Tibial artery (tissue), 4 donors: Measurements from ENCODE around the gene PCDHGA11.
"Not testable (repeated sequence)": the region's sequence is repeated elsewhere in the genome, so short reads cannot be mapped to it uniquely, and the experiment has no call there.

ENCODE experiments used
- DNase-seq, 2 donors: peaks; one replicate each; pipeline ENCODE4 v3.0.0-alpha.2; 2019
- H3K27ac ChIP-seq, 2 donors: fragments of 200-600 bp; sonication (generic) in 1 of 2; 1 replicate in 1 of 2; 2 replicates in 1 of 2; pipeline ENCODE4 v1.5.1; 2018 to 2019; ENCODE audit warnings: mild to moderate bottlenecking in 1 of 2
- H3K27me3 ChIP-seq, 2 donors: fragments of 200-600 bp; sonication (generic) in 1 of 2; one replicate each; pipeline versions ENCODE4 v1.5.1 to v1.6.0; 2016 to 2019
- H3K36me3 ChIP-seq, 3 donors: fragments of 200-600 bp; sonication (generic) in 2 of 3; one replicate each; pipeline ENCODE4 v1.5.1; 2016 to 2019; ENCODE audit warnings: mild to moderate bottlenecking in 2 of 3
- H3K4me1 ChIP-seq, 4 donors: fragments of 200-600 bp; sonication (generic) in 2 of 4; 1 replicate in 3 of 4; 2 replicates in 1 of 4; pipeline ENCODE4 v1.5.1; 2016 to 2019
- H3K4me3 ChIP-seq, 2 donors: fragments of 200-600 bp; sonication (generic) in 1 of 2; 1 replicate in 1 of 2; 2 replicates in 1 of 2; pipeline ENCODE4 v1.5.1; 2018 to 2019; ENCODE audit warnings: mild to moderate bottlenecking in 2 of 2
- H3K9me3 ChIP-seq, 3 donors: fragments of 200-600 bp; sonication (generic) in 1 of 3; one replicate each; pipeline ENCODE4 v1.5.1; 2016 to 2019
- CTCF ChIP-seq, 2 experiments: fragments of 200-600 bp in 1 of 2; fragments of 450-650 bp in 1 of 2; IDR thresholded peaks; one replicate each; pipeline ENCODE4 v1.5.1; 2017 to 2019; ENCODE audit warnings: antibody characterized with exemption in 2 of 2, mild to moderate bottlenecking in 1 of 2, moderate library complexity in 1 of 2
- intact Hi-C: fragments of 100-400 bp; cut with DNase I; formaldehyde crosslinking; loops from one replicate; pipeline ENCODE4 v1.15.0; 2023; ENCODE audit warnings: low total_unique reads

The PCDHGA11 gene

DNA sequence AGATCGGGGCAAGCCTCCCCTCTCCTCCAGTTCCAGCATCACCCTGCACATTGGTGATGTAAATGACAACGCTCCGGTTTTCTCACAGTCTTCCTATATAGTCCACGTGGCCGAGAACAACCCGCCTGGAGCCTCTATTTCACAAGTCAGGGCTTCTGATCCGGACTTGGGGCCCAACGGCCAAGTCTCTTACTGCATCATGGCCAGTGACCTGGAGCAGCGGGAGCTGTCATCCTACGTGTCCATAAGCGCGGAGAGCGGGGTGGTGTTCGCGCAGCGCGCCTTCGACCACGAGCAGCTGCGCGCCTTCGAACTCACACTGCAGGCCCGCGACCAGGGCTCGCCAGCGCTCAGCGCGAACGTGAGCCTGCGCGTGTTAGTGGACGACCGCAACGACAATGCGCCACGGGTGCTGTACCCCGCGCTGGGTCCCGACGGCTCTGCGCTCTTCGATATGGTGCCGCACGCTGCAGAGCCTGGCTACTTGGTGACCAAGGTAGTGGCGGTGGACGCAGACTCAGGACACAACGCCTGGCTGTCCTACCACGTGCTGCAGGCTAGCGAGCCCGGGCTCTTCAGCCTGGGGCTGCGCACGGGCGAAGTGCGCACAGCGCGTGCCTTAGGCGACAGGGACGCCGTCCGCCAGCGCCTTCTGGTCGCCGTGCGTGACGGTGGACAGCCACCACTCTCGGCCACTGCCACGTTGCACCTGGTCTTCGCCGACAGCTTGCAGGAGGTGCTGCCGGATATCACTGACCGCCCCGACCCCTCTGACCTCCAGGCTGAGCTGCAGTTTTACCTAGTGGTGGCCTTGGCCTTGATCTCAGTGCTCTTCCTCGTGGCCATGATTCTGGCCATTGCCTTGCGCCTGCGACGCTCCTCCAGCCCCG lies 31.5 kb upstream of the PCDHGA11 start:
- DNase-seq, result no peak
- Histone ChIP-seq H3K9me3 (peaks cover 35 to 98% (median 86%) of the 10 kb centered on the region in 3 donors), H3K36me3 (peaks cover 4 to 74% (median 66%) of the 10 kb centered on the region in 3 donors), H3K4me1 (no peaks in the 10 kb centered on the region), H3K27me3 (no peaks in the 10 kb centered on the region), H3K27ac (no peak overlapping the region), H3K4me3 (no peak overlapping the region)
- TF ChIP-seq CTCF (IDR thresholded peaks at IDR 0.05), result no peak
- intact Hi-C loops, result no loop called here

DNA sequence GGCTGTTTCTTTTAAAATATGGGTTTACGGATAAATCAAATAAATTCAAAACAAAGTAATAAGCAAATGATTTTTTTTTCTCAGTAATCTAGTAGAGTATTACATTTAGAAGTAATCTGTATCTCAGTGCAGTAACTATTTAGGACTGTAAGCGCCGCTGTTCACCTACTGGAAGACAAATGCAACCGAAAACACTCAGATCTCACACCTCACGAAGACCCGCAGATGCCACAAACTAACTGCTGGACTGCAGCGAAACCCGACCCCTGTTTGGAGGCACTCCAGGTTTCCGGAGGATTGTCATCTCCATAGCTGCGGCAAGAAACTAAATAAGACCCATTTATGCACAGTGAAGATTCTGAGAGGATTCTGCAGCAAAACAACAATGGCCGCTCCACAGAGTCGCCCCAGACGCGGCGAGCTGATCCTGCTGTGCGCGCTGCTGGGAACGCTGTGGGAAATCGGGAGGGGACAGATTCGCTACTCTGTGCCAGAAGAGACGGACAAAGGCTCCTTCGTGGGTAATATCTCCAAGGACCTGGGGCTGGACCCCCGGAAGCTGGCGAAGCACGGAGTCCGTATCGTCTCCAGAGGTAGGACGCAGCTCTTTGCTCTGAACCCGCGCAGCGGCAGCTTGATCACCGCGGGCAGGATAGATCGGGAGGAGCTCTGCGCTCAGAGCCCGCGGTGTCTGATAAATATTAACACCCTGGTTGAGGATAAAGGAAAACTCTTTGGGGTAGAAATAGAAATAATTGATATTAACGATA lies 28.2 kb upstream of the PCDHGA11 start, which contains the start of gene PCDHGA8:
Gene PCDHGA8 (plus strand): TSS at position 205 of the 770 bp plus-strand sequence. CDS start 181 bp downstream, at position 386.
- Histone ChIP-seq H3K4me3 (no peak within 1 kb of the TSS), H3K36me3 (peaks cover 4 to 63% (median 45%) of the 10 kb centered on the region in 3 donors), H3K9me3 (peaks cover 35 to 98% (median 84%) of the 10 kb centered on the region in 3 donors), H3K27ac (no peak within 1 kb of the TSS), H3K4me1 (no peaks in the 10 kb centered on the region), H3K27me3 (no peaks in the 10 kb centered on the region)
- DNase-seq, result no peak
- TF ChIP-seq CTCF (IDR thresholded peaks at IDR 0.05), result no peak
- intact Hi-C loops, result no loop called here

- no peak for TF ChIP-seq CTCF (IDR thresholded peaks at IDR 0.05)
- H3K36me3 ChIP-seq, result peaks cover 4 to 63% (median 45%) of the 10 kb centered on the region in 3 donors
- no peak overlapping the region for H3K27ac ChIP-seq
- no peaks in the 10 kb centered on the region for H3K27me3 ChIP-seq
- intact Hi-C loops, result no loop called here
- DNase-seq, result no peak
- peaks cover 37 to 98% (median 84%) of the 10 kb centered on the region in 3 donors for H3K9me3 ChIP-seq
- H3K4me3 ChIP-seq, result no peak overlapping the region
- H3K4me1 ChIP-seq, result no peaks in the 10 kb centered on the region
Measured at GRCh38 chr5:141393267-141393666, 27.6 kb upstream of the PCDHGA11 start.

DNA sequence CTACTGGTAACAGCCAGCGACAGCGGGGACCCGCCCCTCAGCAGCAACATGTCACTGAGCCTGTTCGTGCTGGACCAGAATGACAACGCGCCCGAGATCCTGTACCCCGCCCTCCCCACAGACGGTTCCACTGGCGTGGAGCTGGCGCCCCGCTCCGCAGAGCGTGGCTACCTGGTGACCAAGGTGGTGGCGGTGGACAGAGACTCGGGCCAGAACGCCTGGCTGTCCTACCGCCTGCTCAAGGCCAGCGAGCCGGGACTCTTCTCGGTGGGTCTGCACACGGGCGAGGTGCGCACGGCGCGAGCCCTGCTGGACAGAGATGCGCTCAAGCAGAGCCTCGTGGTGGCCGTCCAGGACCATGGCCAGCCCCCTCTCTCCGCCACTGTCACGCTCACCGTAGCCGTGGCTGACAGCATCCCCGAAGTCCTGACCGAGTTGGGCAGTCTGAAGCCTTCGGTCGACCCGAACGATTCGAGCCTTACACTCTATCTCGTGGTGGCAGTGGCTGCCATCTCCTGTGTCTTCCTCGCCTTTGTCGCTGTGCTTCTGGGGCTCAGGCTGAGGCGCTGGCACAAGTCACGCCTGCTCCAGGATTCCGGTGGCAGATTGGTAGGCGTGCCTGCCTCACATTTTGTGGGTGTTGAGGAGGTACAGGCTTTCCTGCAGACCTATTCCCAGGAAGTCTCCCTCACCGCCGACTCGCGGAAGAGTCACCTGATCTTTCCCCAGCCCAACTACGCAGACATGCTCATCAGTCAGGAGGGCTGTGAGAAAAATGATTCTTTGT lies 26.3 kb upstream of the PCDHGA11 start:
- H3K27ac ChIP-seq, DNase-seq, H3K4me1 ChIP-seq, intact Hi-C loops, H3K27me3 ChIP-seq, H3K4me3 ChIP-seq: not testable (repeated sequence)
- H3K36me3 ChIP-seq, result peaks cover 4 to 64% (median 45%) of the 10 kb centered on the region in 3 donors
- H3K9me3 ChIP-seq, result peaks cover 49 to 98% (median 83%) of the 10 kb centered on the region in 3 donors

GRCh38 chr5:141397756-141398551 lies 22.9 kb upstream of the PCDHGA11 start, which contains the start of gene PCDHGB5:
TSS of gene PCDHGB5 (plus strand) at chr5:141397947. CDS start at chr5:141398128, 181 bp downstream.
- H3K27ac ChIP-seq, DNase-seq, intact Hi-C loops, H3K27me3 ChIP-seq, H3K4me1 ChIP-seq: not testable (repeated sequence)
- Histone ChIP-seq H3K36me3 (peaks cover 3 to 50% (median 31%) of the 10 kb centered on the region in 3 donors), H3K9me3 (peaks cover 52 to 98% (median 89%) of the 10 kb centered on the region in 3 donors), H3K4me3 (peak within 1 kb of the TSS; percentile 31 to 38)
- peak in 1 of 2 experiments; percentile 44 for TF ChIP-seq CTCF (IDR thresholded peaks at IDR 0.05)
